MCF 10A (cell line): ENCODE measurements around the gene TUBAL3. TPM values are rescaled to one million over a fixed set of nuclear protein-coding genes. Genes with fewer than 3 reads are reported as not detected.

Experiments
- BruUV-seq: library from RNA; stranded (reverse); fragments of 400-500 nt; replicated peaks from 2 replicates; lab custom pipeline; 2021; lab: Mats Ljungman, UMichigan
- CTCF ChIA-PET: fragments of 300-600 bp; sonication (Branson Sonifier 250); formaldehyde crosslinking; extraction: SDS; loops from one replicate; lab custom pipeline; 2021; ENCODE audit warnings: antibody characterized with exemption, inconsistent platforms; lab: Yijun Ruan, JAX
- POLR2A ChIA-PET: fragments of 300-600, 350-650 bp; sonication (Branson Sonifier 250); formaldehyde crosslinking; extraction: SDS; loops from one replicate; lab custom pipeline; 2020; ENCODE audit warnings: antibody characterized with exemption, inconsistent platforms; lab: Yijun Ruan, JAX
- DNase-seq: peaks from one replicate; pipeline ENCODE4 v3.0.0-alpha.2; 2018; ENCODE audit not compliant: unreplicated experiment
- H3K27ac Mint-ChIP-seq: one replicate; pipeline ENCODE4 v1.8.0; 2022; ENCODE audit warnings: mild to moderate bottlenecking, low read depth, mixed read lengths; ENCODE audit not compliant: unreplicated experiment
- H3K27me3 Mint-ChIP-seq: one replicate; pipeline ENCODE4 v1.8.0; 2022; ENCODE audit warnings: mixed read lengths; ENCODE audit not compliant: insufficient read depth, unreplicated experiment
- H3K36me3 Mint-ChIP-seq: one replicate; pipeline ENCODE4 v1.8.0; 2022; ENCODE audit warnings: mild to moderate bottlenecking, moderate library complexity, mixed read lengths; ENCODE audit not compliant: insufficient read depth, unreplicated experiment
- H3K4me1 Mint-ChIP-seq: one replicate; pipeline ENCODE4 v1.8.0; 2022; ENCODE audit warnings: mixed read lengths; ENCODE audit not compliant: insufficient read depth, unreplicated experiment
- H3K4me3 Mint-ChIP-seq: one replicate; pipeline ENCODE4 v1.8.0; 2022; ENCODE audit warnings: mild to moderate bottlenecking, moderate library complexity, mixed read lengths; ENCODE audit not compliant: unreplicated experiment
- H3K9me3 Mint-ChIP-seq: one replicate; pipeline ENCODE4 v1.8.0; 2022; ENCODE audit warnings: mixed read lengths; ENCODE audit not compliant: unreplicated experiment
- intact Hi-C: fragments of 100-400 bp; cut with micrococcal nuclease; formaldehyde crosslinking; loops from 2 replicates; pipeline ENCODE4 v1.14.1; 2022
- total RNA-seq: library from RNA; stranded (reverse); gene quantifications from 2 replicates; pipeline ENCODE4 v1.2.3, GENCODE V29; 2022
- TF ChIP-seq, protein P1 (sequence below): fragments of 200-600 bp; IDR thresholded peaks from one replicate; pipeline ENCODE4 v1.8.0; 2022; ENCODE audit warnings: antibody characterized with exemption, mild to moderate bottlenecking; ENCODE audit not compliant: unreplicated experiment

The TUBAL3 gene
- total RNA-seq, 1 experiment from 2014 or later: 0.44 TPM

DNA sequence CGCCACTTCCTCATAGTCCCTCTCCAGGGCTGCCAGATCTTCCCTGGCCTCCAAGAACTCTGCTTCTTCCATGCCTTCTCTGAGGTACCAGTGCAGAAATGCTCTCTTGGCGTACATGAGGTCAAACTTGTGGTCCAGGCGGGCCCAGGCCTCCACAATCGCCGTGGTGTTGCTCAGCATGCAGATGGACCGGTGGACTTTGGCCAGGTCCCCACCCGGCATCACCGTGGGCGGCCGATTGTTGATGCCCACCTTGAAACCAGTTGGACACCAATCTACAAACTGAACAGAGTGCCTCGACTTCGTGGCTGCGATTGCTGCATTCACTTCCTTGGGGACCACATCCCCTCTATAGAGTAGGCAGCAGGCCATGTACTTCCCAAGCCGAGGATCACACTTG is 11.1 kb downstream of the TUBAL3 start:
- no peak overlapping the region for H3K4me3 Mint-ChIP-seq
- no TSS peak for BruUV-seq
- CTCF ChIA-PET: no interaction called here
- H3K9me3 Mint-ChIP-seq: peaks cover 8% of the 10 kb centered on the region
- no peak overlapping the region for H3K27ac Mint-ChIP-seq
- H3K4me1 Mint-ChIP-seq: no peaks in the 10 kb centered on the region
- TF ChIP-seq, protein P1, sequence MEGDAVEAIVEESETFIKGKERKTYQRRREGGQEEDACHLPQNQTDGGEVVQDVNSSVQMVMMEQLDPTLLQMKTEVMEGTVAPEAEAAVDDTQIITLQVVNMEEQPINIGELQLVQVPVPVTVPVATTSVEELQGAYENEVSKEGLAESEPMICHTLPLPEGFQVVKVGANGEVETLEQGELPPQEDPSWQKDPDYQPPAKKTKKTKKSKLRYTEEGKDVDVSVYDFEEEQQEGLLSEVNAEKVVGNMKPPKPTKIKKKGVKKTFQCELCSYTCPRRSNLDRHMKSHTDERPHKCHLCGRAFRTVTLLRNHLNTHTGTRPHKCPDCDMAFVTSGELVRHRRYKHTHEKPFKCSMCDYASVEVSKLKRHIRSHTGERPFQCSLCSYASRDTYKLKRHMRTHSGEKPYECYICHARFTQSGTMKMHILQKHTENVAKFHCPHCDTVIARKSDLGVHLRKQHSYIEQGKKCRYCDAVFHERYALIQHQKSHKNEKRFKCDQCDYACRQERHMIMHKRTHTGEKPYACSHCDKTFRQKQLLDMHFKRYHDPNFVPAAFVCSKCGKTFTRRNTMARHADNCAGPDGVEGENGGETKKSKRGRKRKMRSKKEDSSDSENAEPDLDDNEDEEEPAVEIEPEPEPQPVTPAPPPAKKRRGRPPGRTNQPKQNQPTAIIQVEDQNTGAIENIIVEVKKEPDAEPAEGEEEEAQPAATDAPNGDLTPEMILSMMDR: no peak
- H3K27me3 Mint-ChIP-seq: no peaks in the 10 kb centered on the region
- intact Hi-C loops: no loop called here
- POLR2A ChIA-PET: no interaction called here
- DNase-seq: no peak
- no peaks in the 10 kb centered on the region for H3K36me3 Mint-ChIP-seq

DNA sequence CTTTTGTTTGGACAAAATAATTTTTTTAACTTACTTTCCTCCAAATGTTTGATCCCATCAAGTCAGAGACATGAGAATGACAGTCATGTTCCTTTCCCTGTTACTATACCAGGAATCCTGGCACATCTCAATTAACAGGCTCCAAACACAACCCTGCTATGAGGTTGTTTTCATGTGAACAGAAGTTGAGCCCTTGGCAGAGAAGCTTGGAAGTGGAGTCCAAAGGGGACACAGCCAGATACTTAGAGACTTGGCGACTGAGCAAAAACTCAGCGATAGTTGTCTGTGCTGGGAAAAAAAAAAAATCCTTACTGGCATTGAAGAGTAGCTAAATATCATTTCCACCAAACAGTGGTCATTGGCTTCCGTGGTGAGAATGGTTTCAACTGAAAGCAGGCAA is 12.8 kb downstream of the TUBAL3 start:
- no peaks in the 10 kb centered on the region for H3K4me1 Mint-ChIP-seq
- H3K4me3 Mint-ChIP-seq: no peak overlapping the region
- H3K27me3 Mint-ChIP-seq: no peaks in the 10 kb centered on the region
- H3K9me3 Mint-ChIP-seq: peaks cover 15% of the 10 kb centered on the region
- no peak for DNase-seq
- no peak overlapping the region for H3K27ac Mint-ChIP-seq
- CTCF ChIA-PET: interaction anchor here (0.6 to 0.8 kb wide), 2 partner anchors 53 to 542 kb away, joined by 4 read pairs; no protein-coding TSS in a partner anchor
- TF ChIP-seq, protein P1: no peak
- POLR2A ChIA-PET: interaction anchor here (0.7 kb wide), 1 partner anchor 15 kb away, joined by 4 read pairs; no protein-coding TSS in a partner anchor
- no TSS peak for BruUV-seq
- intact Hi-C loops: no loop called here
- no peaks in the 10 kb centered on the region for H3K36me3 Mint-ChIP-seq

DNA sequence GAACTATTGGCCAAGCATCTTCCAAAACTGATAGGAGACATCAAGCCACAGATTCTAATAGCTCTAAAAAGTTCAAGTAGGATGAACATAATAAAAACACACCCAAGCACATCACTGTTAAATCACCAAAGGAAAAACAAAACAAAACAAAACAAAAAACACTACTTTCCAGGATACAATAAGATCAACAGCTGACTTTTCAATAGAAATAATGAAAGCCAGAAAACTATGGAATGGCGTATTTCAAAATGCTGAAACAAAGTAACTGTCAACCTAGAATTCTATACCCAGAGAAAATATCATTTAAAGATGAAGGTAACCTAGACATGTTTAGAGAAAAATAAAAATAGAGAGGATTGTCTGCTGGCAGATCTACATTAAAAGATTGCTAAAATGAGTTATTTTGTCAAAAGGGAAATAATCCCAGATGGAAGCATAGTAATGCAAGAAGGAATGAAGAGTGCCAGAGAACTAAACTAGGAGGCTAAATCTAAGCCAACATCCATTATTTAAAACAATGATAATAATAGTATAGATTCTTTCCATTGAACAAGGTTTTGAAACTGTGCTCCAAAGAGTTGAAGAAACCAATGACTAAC is 13.9 kb downstream of the TUBAL3 start:
- TF ChIP-seq, protein P1: no peak
- BruUV-seq: no TSS peak
- Mint-ChIP-seq H3K36me3 (no peaks in the 10 kb centered on the region), H3K27ac (no peak overlapping the region), H3K4me3 (no peak overlapping the region), H3K4me1 (no peaks in the 10 kb centered on the region), H3K9me3 (peaks cover 15% of the 10 kb centered on the region), H3K27me3 (no peaks in the 10 kb centered on the region)
- intact Hi-C loops: no loop called here
- CTCF ChIA-PET: interaction anchor here (0.7 to 0.8 kb wide), 3 partner anchors 56 to 233 kb away, joined by 3 read pairs; no protein-coding TSS in a partner anchor
- POLR2A ChIA-PET: interaction anchor here (0.7 to 1.2 kb wide), 2 partner anchors 11 to 13 kb away, joined by 3 read pairs; no protein-coding TSS in a partner anchor
- DNase-seq: no peak

DNA sequence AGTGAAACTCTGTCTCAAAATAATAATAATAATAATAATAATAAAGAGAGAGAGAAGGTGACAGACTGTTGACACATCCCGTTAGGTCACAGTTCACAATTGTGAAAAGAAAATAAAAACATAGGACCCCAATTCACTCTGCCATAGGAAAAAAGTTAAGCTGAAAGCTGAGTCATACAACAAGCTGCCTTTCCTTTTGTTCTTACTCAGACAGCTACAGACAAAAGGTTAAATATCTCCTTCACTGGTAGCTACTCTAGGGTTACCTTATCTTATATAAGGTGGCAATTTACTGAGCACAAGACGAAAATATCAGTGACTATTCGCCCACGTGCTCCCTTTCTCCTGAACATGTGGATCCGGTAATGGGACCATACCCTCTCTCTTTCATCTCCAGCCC is 17.5 kb downstream of the TUBAL3 start:
- Mint-ChIP-seq H3K27me3 (no peaks in the 10 kb centered on the region), H3K4me1 (no peaks in the 10 kb centered on the region), H3K9me3 (peaks cover 15% of the 10 kb centered on the region), H3K27ac (no peak overlapping the region), H3K36me3 (no peaks in the 10 kb centered on the region), H3K4me3 (no peak overlapping the region)
- CTCF ChIA-PET: interaction anchor here (0.6 to 1.5 kb wide), 5 partner anchors 70 to 537 kb away, joined by 3 to 8 read pairs (median 3); no protein-coding TSS in a partner anchor
- no peak for DNase-seq
- TF ChIP-seq, protein P1: no peak
- POLR2A ChIA-PET: interaction anchor here (1.2 kb wide), 1 partner anchor 29 kb away, joined by 4 read pairs; no protein-coding TSS in a partner anchor
- BruUV-seq: no TSS peak
- intact Hi-C loops: no loop called here
